Subcutaneous abdominal adipose tissue (tissue), 5 donors: ENCODE measurements around the gene WDR45.
A peak's percentile ranks its signal among the peaks of the same experiment; 100 is the strongest.
"Not testable (repeated sequence)": the region's sequence is repeated elsewhere in the genome, so short reads cannot be mapped to it uniquely, and the experiment has no call there.

ENCODE experiments used
- H3K27ac ChIP-seq: one replicate; pipeline ENCODE4 v1.7.0; 2013; ENCODE audit warnings: low read depth, mild to moderate bottlenecking, inconsistent platforms, low read length, moderate library complexity
- H3K27me3 ChIP-seq, 5 donors: one replicate each; pipeline ENCODE4 v1.7.0; 2013; ENCODE audit warnings: low read length in 5 of 5, inconsistent platforms in 1 of 5; ENCODE audit not compliant: control insufficient read depth in 5 of 5, insufficient read depth in 4 of 5
- H3K36me3 ChIP-seq, 5 donors: one replicate each; pipeline ENCODE4 v1.7.0; 2013; ENCODE audit warnings: low read length in 5 of 5; ENCODE audit not compliant: control insufficient read depth in 5 of 5, insufficient read depth in 5 of 5
- H3K4me1 ChIP-seq, 5 donors: one replicate each; pipeline ENCODE4 v1.7.0; 2013; ENCODE audit warnings: low read length in 5 of 5, mild to moderate bottlenecking in 3 of 5, moderate library complexity in 1 of 5; ENCODE audit not compliant: control insufficient read depth in 5 of 5, insufficient read depth in 5 of 5
- H3K4me3 ChIP-seq, 5 donors: one replicate each; pipeline ENCODE4 v1.7.0; 2013; ENCODE audit warnings: low read length in 5 of 5, low read depth in 1 of 5
- H3K9ac ChIP-seq, 5 donors: one replicate each; pipeline ENCODE4 v1.7.0; 2013; ENCODE audit warnings: low read length in 5 of 5, mild to moderate bottlenecking in 4 of 5, moderate library complexity in 3 of 5
- H3K9me3 ChIP-seq, 5 donors: one replicate each; pipeline ENCODE4 v1.7.0; 2013; ENCODE audit warnings: low read length in 5 of 5; ENCODE audit not compliant: control insufficient read depth in 5 of 5
- donor health status: healthy.
- donor health status: healthy.
- donor health status: healthy.
- donor health status: healthy.
- donor health status: healthy.

The WDR45 gene

DNA sequence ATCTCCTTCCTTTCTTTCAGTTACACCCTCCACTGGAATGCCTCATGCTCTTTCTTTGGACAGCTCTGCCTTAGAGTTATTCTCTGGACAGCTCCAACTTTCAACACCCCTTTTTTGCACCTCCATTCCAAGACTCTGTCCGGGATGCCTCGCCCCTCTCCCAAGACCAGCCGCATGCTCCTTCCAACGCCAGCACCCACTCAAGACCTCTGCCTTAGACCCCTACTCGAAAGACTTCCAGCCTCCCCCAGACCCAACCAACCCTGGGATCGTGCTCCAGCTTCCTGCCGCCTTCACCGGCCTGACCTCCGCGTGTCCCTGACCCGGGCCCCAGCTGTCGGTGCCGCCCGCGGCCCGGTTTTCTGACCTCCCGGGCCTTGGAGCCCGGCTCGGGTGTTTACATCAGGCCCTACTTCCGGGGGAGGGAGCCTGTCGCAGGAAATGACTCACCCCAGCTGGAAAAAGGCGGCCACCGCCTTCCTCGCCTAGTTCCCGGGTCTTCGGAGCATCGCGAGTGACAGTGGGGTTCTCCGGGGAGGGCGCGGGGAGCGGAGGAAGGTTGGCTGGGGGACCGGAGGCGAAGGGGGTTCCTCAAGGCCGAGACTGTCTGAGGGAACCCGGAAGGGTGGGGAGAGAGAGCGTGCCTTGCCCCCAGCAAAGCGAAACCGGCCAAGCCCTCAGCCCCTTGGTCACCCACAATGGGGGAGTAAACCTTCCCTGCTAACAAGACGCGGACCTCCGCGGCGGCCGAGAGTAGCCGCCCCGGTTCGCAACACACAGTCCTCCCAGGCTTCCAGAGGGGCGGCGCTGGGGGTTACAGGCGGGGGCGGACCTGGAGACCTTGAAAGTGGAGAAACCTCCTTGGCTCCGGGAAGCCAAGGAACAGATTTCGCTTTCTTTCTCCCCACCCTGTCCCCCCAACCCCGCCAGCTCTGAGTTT is at the start of gene WDR45:
Gene WDR45, minus strand, starts transcription at position 399 of the 940 bp plus-strand sequence. CDS start 1,792 bp downstream, outside the sequence.
- Histone ChIP-seq H3K27ac (peak within 1 kb of the TSS; percentile 93), H3K4me1 (peaks cover 2 to 16% (median 10%) of the 10 kb centered on the region in 5 donors), H3K9me3 (no peaks in the 10 kb centered on the region), H3K36me3 (peaks cover 0 to 29% (median 24%) of the 10 kb centered on the region in 5 donors), H3K4me3 (peak within 1 kb of the TSS; percentile 66 to 82 (median 75)), H3K9ac (peak within 1 kb of the TSS; percentile 26 to 88 (median 84)), H3K27me3 (peaks cover 0 to under 1% (median 0%) of the 10 kb centered on the region in 5 donors)

DNA sequence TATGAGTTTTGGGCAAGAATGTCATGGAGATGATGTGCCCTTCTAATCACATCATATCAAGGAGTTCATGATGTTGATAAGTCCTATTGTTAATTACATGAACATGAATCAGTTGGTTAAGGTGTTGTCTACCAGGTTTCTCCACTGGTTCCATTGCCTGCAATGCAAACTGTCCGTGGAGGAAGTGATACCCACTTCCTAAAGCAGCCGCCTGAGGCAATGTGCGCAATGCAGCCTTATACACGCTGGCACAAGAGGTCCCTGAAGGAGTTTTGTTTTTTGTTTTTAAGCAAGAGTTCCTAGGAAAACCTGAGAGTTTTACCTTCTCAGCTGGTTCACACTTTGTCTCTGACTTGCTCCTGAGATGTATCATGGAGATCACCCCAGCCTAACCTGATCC is 49.7 kb upstream of the WDR45 start:
- no peaks in the 10 kb centered on the region for H3K27me3 ChIP-seq
- H3K27ac ChIP-seq, result no peak overlapping the region
- H3K4me3 ChIP-seq, result no peak overlapping the region
- no peaks in the 10 kb centered on the region for H3K4me1 ChIP-seq
- H3K36me3 ChIP-seq, result no peaks in the 10 kb centered on the region
- H3K9me3 ChIP-seq, result no peaks in the 10 kb centered on the region
- H3K9ac ChIP-seq, result no peak overlapping the region

DNA sequence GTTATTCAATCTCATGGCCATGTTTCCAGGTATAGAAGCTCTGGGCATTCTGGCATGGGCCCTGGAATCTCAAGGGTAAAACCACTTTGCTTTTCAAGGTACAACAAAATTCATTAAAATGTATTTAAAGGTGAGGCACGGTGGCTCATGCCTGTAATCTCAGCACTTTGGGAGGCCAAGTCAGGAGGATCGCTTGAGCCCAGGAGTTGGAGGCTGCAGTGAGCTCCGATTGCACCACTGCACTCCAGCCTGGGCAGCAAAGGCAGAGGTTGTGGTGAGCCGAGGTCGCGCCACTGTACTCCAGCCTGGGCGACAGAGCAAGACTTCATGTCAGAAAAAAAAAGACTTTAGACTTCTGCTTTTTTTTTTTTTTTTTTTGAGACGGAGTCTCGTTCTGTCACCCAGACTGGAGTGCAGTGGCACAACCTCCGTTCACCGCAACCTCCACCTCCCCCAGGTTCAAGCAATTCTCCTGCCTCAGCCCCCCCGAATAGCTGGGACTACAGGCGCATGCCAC is 48.1 kb upstream of the WDR45 start:
- H3K36me3 ChIP-seq, H3K9ac ChIP-seq, H3K4me1 ChIP-seq, H3K27me3 ChIP-seq, H3K27ac ChIP-seq, H3K9me3 ChIP-seq, H3K4me3 ChIP-seq: not testable (repeated sequence)

DNA sequence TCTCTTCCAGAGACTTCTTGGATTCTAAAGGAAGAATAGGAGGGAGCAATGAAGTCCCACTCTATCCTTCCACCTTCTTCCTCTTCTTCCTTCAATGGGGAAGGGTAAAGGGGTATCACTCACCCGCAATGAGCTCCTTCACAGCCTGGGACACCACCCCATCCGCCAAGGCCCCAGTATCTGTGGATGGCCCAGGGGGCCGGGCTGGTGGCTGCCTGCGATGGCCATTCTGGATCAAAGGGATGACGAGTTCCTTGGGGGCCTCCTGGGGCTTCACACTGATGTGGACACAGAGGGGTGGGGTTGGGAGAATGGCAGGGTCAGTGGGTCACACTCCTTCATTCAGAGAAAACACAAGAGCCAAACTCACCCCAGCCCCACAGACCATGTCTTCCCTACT is 42.8 kb upstream of the WDR45 start:
- Histone ChIP-seq H3K4me3 (peak overlapping the region; percentile 70 to 95 (median 79)), H3K4me1 (peaks cover 3 to 15% (median 11%) of the 10 kb centered on the region in 5 donors), H3K27me3 (peaks cover 0 to 7% (median 3%) of the 10 kb centered on the region in 5 donors), H3K36me3 (peaks cover 0 to 27% (median 19%) of the 10 kb centered on the region in 5 donors), H3K27ac (peak overlapping the region; percentile 60), H3K9ac (peak overlapping the region in 4 of 5 donors; percentile 83 to 92 (median 89)), H3K9me3 (peaks cover 0 to 4% (median 0%) of the 10 kb centered on the region in 5 donors)

DNA sequence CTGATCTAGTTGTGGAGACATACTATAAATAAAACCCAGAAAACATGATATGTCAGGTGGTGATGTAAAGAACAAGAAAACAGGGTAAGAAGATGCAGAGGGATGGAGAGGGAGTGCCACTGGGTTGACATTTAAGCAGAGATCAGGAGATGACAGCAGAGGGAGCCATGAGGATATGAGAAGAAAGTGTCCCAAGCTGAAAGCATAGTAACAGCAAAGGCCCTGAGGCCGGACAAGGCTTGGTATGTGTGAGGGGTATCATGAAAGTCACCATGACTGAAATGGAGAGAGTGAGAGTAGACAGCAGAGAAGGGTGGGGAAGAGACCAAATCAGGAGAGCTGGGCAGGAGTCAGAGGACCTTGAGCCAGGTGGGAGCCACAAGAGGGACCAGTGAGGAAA is 40.4 kb upstream of the WDR45 start:
- no peak overlapping the region for H3K27ac ChIP-seq
- peaks cover 0 to 10% (median 3%) of the 10 kb centered on the region in 5 donors for H3K27me3 ChIP-seq
- no peak overlapping the region for H3K4me3 ChIP-seq
- H3K4me1 ChIP-seq, result peaks cover 3 to 15% (median 11%) of the 10 kb centered on the region in 5 donors
- H3K9me3 ChIP-seq, result peaks cover 0 to 4% (median 0%) of the 10 kb centered on the region in 5 donors
- H3K36me3 ChIP-seq, result peaks cover 0 to 49% (median 41%) of the 10 kb centered on the region in 5 donors
- H3K9ac ChIP-seq, result no peak overlapping the region

DNA sequence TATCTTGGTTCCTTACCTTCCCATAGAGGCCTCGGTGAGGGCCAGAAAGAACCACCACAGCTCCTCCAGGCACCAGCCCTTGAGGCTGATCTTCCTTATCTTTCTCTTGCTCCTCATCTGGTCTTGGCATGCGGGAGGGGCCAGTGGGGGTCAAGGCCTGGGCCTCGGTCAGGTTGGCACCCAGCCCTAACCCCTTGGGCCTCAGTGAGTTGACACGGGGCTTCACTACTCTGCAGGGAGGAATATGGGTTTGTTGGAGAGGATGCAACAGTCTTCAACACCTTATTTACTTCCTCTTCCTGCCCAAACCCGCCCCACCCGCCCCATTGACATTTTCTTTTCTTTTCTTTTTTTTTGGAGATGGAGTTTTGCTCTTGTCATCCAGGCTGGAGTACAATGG is 37.9 kb upstream of the WDR45 start:
- H3K4me3 ChIP-seq, result no peak overlapping the region
- peaks cover 3 to 63% (median 53%) of the 10 kb centered on the region in 5 donors for H3K36me3 ChIP-seq
- no peak overlapping the region for H3K27ac ChIP-seq

DNA sequence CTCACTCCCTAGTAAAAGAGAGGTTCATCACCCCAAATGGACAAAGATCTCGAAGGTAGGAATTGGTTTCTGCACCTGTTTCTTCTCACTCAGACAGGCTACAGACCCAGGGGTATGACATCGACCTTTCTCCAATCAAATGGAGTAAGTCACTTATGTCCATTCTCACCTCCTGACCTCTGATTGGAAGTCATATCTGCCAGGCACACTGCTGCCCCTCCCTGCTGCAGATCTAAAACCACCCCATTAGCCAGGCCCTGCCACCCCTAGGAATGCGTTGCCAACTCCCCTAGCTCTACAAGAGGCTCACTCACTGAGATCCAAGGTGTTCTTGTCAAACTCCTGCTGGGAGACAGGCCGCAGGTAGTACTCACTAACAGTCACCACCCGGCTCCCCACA is 37.0 kb upstream of the WDR45 start:
- H3K36me3 ChIP-seq, result peaks cover 3 to 68% (median 54%) of the 10 kb centered on the region in 5 donors
- H3K9ac ChIP-seq, result no peak overlapping the region
- peaks cover 0 to 9% (median 6%) of the 10 kb centered on the region in 5 donors for H3K27me3 ChIP-seq
- no peak overlapping the region for H3K4me3 ChIP-seq
- H3K9me3 ChIP-seq, result peaks cover 0 to 3% (median 0%) of the 10 kb centered on the region in 5 donors
- H3K27ac ChIP-seq, result no peak overlapping the region
- no peaks in the 10 kb centered on the region for H3K4me1 ChIP-seq

More for the DNA sequence above, 37.9 kb upstream of the WDR45 start:
- H3K4me1 ChIP-seq, result peaks cover 0 to 7% (median 5%) of the 10 kb centered on the region in 5 donors
- H3K9me3 ChIP-seq, result peaks cover 0 to 3% (median 0%) of the 10 kb centered on the region in 5 donors
- H3K27me3 ChIP-seq, result peaks cover 0 to 8% (median 6%) of the 10 kb centered on the region in 5 donors
- H3K9ac ChIP-seq, result no peak overlapping the region

DNA sequence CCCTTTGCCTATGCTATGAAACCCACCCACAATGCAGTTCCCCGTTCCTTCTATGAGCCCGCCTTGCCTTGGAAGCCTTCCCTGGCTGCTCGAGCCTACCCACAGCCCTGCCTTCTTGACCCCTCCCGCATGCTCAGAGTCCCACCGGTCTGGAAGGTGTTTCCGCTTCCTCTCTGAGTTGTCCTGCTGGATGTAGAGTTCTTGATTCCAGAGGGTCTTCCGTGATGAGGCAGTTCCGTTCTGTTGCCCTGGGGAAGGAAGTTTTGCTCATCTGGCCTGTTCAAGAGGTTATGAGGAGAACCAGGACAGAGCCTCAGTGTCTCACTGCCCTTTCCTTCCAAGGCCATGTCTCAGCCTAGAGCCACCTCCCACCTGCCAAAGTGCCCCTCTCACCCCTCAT is 36.4 kb upstream of the WDR45 start:
- H3K27me3 ChIP-seq, result peaks cover 0 to 9% (median 6%) of the 10 kb centered on the region in 5 donors
- no peaks in the 10 kb centered on the region for H3K4me1 ChIP-seq
- H3K36me3 ChIP-seq, result peaks cover 3 to 63% (median 51%) of the 10 kb centered on the region in 5 donors
- H3K9me3 ChIP-seq, result peaks cover 0 to 3% (median 0%) of the 10 kb centered on the region in 5 donors
- no peak overlapping the region for H3K27ac ChIP-seq
- H3K9ac ChIP-seq, result no peak overlapping the region
- no peak overlapping the region for H3K4me3 ChIP-seq

DNA sequence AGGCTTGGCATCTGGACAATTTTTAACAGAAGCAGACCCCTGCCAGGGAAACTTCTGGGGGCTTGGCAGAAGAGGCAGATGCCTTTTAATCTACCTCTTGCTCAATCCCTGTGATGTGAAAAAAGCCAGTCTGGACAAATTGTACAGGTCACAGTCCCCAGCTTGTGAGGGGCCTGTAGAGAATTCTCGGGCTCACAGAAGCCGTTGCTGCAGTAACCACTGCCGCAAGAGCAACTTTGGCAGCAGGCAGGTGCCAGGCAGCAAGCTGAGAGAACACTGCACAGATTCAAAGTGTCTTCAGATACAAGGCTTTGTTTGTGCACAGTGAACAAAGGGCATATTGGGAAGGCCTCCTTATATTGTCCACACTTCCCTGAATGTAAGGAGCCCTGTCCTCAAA is 32.1 kb upstream of the WDR45 start:
- no peak overlapping the region for H3K27ac ChIP-seq
- H3K27me3 ChIP-seq, result peaks cover 0 to 7% (median 6%) of the 10 kb centered on the region in 5 donors
- H3K4me3 ChIP-seq, result no peak overlapping the region
- no peak overlapping the region for H3K9ac ChIP-seq
- H3K4me1 ChIP-seq, result no peaks in the 10 kb centered on the region
- peaks cover 0 to 3% (median 0%) of the 10 kb centered on the region in 5 donors for H3K9me3 ChIP-seq
- peaks cover 3 to 46% (median 41%) of the 10 kb centered on the region in 5 donors for H3K36me3 ChIP-seq

DNA sequence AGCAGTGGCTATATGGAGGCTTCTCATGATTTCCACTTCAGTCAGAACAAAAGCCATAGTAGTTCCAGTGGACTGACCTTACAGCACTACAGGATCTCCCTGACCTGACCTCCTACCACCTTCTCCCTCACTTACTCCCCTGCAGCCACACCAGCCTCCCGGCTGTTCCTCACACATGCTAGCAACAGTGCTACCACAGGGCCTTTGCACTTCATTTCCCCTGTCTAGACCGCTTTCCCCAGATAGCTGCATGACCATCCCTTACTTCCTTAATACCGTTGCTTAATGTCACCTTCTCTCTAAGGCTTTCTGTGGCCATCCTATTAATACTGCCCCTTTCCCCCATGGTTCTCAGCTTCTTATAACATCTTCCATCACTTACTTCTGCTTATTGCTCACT is 30.7 kb upstream of the WDR45 start:
- Histone ChIP-seq H3K27me3 (peaks cover 0 to 7% (median 6%) of the 10 kb centered on the region in 5 donors), H3K36me3 (peaks cover 3 to 32% (median 27%) of the 10 kb centered on the region in 5 donors), H3K27ac (no peak overlapping the region), H3K4me3 (no peak overlapping the region), H3K9me3 (no peaks in the 10 kb centered on the region), H3K9ac (no peak overlapping the region), H3K4me1 (no peaks in the 10 kb centered on the region)
